Retinal pigment epithelial cell (primary cell): ENCODE results near the gene GDF2.

ENCODE experiments used
- DNase-seq: peaks from one replicate; pipeline ENCODE4 v3.0.0-alpha.2; 2010; ENCODE audit warnings: low read depth
- H3K4me3 ChIP-seq: 2 replicates; pipeline ENCODE4 v1.5.1; 2011; ENCODE audit warnings: mild to moderate bottlenecking, low read length, control low read depth, moderate library complexity
- CTCF ChIP-seq: conservative IDR thresholded peaks from 2 replicates; pipeline ENCODE4 v1.5.1; 2011; ENCODE audit warnings: low read depth, low read length, control low read depth, inconsistent platforms

Gene GDF2

GRCh38 chr10:47358457-47358856 lies 36.2 kb downstream of the GDF2 start:
- no peak for DNase-seq
- no peak overlapping the region for H3K4me3 ChIP-seq
- TF ChIP-seq CTCF: no peak

- DNase-seq: no peak
- no peak for TF ChIP-seq CTCF
- H3K4me3 ChIP-seq: no peak overlapping the region
These were observed 36.8 kb downstream of the GDF2 start for GRCh38 chr10:47359101-47359500.

DNA sequence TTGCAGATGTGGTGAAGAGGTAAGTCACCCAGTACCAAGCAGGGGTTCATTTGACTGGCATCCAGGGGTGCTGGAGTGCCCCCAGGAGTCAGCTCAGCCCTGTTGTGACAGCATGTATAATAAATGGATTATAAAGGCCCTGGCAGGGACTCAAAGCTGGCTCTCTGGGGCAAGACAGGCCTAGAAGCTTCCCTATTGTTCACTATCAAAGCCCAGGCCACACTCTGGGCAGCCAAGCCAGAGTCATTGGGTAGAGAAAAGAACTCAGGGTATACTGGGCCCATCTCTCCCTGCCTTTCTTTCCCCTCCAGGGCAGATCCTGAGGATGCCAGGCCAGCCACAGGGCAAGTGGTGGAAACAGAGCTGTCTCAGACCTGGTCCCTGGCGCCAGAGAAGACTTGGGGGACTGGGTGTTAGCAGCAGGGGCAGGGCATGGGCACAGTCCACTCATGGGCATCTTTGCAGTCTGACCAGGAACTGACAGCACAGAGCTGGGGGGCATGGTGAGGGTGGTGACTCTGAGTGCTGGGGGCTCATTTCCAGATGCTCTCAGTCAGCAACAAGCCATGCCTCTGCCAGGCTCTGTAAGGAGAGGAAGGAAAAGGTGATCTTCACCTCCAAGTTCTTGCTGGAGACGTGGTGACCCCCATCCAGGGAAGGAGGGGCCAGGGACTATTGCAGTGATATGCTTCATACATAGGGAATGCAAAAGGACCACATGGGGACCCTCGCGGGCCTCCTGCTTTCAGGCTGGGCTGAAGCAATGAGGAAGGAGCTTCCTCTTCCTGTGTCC lies 37.6 kb downstream of the GDF2 start:
- DNase-seq: no peak
- H3K4me3 ChIP-seq: no peak overlapping the region
- no peak for TF ChIP-seq CTCF

DNA sequence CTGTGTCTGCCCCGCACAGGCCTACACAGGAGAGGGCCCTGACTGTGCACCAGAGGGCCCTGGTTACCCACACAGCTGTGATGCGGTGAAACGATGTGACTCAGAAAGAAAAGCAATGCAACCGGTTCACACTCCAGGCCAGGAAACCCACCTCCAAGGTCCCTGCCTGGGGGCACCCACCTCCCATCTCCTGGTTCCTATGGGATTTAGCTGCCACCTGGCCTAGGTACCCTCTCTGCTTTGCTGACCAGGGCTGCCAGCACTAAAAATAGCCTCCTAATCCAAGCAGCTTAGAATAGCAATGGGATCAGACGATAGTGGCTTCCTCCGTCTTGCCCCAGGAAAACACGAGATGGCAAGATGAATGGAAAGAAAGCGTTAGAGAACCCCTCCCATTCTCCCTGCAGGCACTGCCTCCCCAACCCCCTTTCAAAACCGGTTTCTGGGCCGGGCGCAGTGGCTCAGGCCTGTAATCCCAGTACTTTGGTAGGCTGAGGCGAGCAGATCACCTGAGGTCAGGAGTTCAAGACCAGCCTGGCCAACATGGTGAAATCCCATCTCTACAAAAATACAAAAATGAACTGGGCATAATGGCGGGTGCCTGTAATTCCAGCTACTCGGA lies 38.3 kb downstream of the GDF2 start:
- TF ChIP-seq CTCF: peak; percentile 11

GRCh38 chr10:47361293-47361692 lies 39.0 kb downstream of the GDF2 start:
- DNase-seq: no peak
- no peak overlapping the region for H3K4me3 ChIP-seq
- TF ChIP-seq CTCF: peak; percentile 86

More for the DNA sequence above, 38.3 kb downstream of the GDF2 start:
- DNase-seq: peak; percentile 52
- no peak overlapping the region for H3K4me3 ChIP-seq

- DNase-seq: no peak
- no peak overlapping the region for H3K4me3 ChIP-seq
- TF ChIP-seq CTCF: no peak
These were observed 39.9 kb downstream of the GDF2 start for GRCh38 chr10:47362199-47362598.

DNA sequence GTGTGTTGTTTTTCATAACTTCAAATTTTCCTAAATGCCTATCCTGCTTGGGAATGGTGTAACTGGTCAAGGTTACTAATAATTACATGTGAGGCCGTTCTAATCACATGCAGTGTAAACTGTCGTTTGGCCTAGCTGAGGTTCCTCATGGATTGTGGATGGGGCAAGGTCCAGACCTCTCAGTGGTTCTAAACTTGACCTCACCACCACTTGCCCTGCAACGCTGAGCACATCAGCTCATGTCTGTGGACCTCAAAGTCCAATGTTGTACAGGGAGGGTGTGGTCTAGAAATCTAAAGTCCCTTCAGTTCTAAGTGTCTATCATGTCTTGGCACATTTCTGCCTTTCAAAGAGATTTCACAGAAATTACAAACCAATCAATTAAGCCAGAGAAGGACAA lies 41.5 kb downstream of the GDF2 start:
- TF ChIP-seq CTCF: no peak
- no peak overlapping the region for H3K4me3 ChIP-seq
- DNase-seq: no peak
